Ecto neural progenitor cell (in vitro differentiated cells): Measurements from ENCODE around the gene RABL6.
"Not testable (repeated sequence)": the region's sequence is repeated elsewhere in the genome, so short reads cannot be mapped to it uniquely, and the experiment has no call there.

ENCODE experiments used
- DNase-seq: peaks from one replicate; pipeline ENCODE4 v3.0.0-alpha.2; 2018; ENCODE audit warnings: low spot score

Gene RABL6

GRCh38 chr9:136820971-136821825 lies 13.4 kb downstream of the RABL6 start:
- peak; percentile 69 for DNase-seq

- no peak for DNase-seq
These were observed 14.2 kb downstream of the RABL6 start for GRCh38 chr9:136821826-136822544.

GRCh38 chr9:136823136-136824046 lies 15.6 kb downstream of the RABL6 start:
- no peak for DNase-seq

- no peak for DNase-seq
These were observed 16.9 kb downstream of the RABL6 start for GRCh38 chr9:136824496-136825225.

GRCh38 chr9:136825295-136826187 lies 17.8 kb downstream of the RABL6 start:
- no peak for DNase-seq

- DNase-seq, result no peak
These were observed 18.4 kb downstream of the RABL6 start for GRCh38 chr9:136826188-136826541.

GRCh38 chr9:136826703-136827582 lies 19.2 kb downstream of the RABL6 start:
- no peak for DNase-seq

GRCh38 chr9:136827794-136828473 lies 20.2 kb downstream of the RABL6 start:
- DNase-seq, result no peak

- DNase-seq, result no peak
These were observed 20.9 kb downstream of the RABL6 start for GRCh38 chr9:136828474-136829140.

GRCh38 chr9:136829412-136829811 lies 21.7 kb downstream of the RABL6 start:
- no peak for DNase-seq

- DNase-seq, result no peak
These were observed 22.5 kb downstream of the RABL6 start for GRCh38 chr9:136829981-136830885.

GRCh38 chr9:136831002-136831719 lies 23.4 kb downstream of the RABL6 start:
- DNase-seq, result no peak

- no peak for DNase-seq
These were observed 24.0 kb downstream of the RABL6 start for GRCh38 chr9:136831720-136832104.

- DNase-seq, result no peak
These were observed 24.8 kb downstream of the RABL6 start for GRCh38 chr9:136832581-136832980.

GRCh38 chr9:136833381-136834048 lies 25.8 kb downstream of the RABL6 start:
- DNase-seq, result not testable (repeated sequence)
